ENCODE data around the gene WDFY3.

GRCh38 chr4:84677093-84677492 lies 289.4 kb downstream of the WDFY3 start:
- TF ChIP-seq POLR2A (IDR thresholded peaks at IDR 0.05) (no peak), CTCF (IDR thresholded peaks at IDR 0.05 in 8 of 11, conservative IDR thresholded peaks at IDR 0.05 in 3 of 11) (no peak)

All from spleen (tissue), 7 donors.